Fibroblast of skin of right quadriceps (primary cell): ENCODE data around the gene CCDC120.
A peak's percentile ranks its signal among the peaks of the same experiment; 100 is the strongest.

Source experiments
- DNase-seq: peaks from one replicate; pipeline ENCODE4 v3.0.0-alpha.2; 2013

Gene CCDC120

GRCh38 chrX:49058794-49059193 lies at the start of gene CCDC120:
TSS of gene CCDC120 (plus strand) at chrX:49058999. CDS start at chrX:49062042, 3,043 bp downstream.
- no peak for DNase-seq

DNA sequence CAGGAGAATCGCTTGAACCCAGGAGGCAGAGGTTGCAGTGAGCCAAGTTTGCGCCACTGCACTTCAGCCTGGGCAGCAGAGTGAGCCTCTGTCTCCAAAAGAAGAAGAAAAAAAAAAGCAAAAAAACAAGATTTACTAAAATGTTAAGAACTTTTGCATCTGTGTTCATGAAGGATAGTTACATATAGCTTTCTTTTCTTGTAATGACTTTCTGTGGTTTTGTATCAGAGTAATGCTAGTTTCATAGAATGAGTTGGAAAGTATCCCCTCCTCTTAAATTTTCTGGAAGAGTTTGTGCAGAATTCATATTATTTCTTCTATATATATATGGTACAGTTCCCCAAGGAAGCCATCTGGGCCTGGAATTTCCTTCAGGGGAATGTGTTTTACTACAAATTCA lies 39.7 kb upstream of the CCDC120 start:
- no peak for DNase-seq

GRCh38 chrX:49019599-49020249 lies 39.1 kb upstream of the CCDC120 start:
- DNase-seq = no peak

DNA sequence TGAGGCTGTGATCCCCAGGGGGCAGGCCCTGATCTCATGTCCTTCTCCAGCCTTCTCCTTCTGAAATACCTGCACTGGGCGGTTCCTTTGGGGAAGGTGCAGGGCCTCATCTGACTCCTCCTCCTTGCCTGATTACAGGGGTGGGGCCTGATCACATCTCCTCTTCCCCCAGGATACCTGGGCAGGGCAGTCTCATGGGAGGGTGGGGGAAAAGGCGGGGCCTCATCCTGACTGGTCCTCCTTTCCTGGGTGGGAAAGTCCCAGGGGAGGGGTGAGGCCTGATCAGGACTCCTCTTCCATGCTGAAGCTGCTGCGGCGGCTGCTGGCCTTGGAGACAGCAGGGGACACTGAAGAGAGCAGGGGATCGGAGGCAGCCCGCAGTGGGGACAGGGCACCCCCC lies 28.9 kb upstream of the CCDC120 start:
- no peak for DNase-seq

- no peak for DNase-seq
Measured at GRCh38 chrX:49030283-49030682, 28.5 kb upstream of the CCDC120 start.

DNA sequence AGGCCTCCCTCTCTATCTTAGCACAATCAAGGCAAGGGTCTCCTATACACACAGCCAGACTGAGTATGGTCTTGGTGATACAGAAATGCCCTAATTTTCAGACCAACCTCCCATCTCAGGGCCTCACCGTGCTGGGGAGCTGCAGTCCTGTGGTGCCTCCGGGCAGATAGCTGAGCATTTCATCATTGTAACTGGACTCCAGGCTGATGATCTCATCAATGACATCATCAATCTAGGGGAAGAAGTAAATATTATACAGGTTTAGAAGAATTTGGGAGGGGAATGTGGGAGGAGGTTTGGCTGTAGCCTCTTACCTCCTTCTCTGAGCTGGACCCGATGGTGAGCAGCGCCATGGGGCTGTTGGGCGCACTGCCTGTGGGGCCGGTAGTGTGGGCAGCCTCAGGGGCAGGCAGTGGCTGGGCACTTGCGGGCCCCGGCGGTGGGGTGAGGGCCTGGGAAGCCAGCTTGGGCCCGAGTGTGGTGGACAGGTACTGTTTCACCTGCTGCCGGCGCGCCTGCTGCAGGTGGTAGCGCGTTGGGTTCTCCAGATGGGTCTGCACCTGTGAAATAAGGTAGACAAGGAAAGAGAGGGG lies 20.8 kb upstream of the CCDC120 start:
- DNase-seq = peak; percentile 34

- peak; percentile 97 for DNase-seq
Measured at GRCh38 chrX:49039598-49040375, 19.0 kb upstream of the CCDC120 start.

DNA sequence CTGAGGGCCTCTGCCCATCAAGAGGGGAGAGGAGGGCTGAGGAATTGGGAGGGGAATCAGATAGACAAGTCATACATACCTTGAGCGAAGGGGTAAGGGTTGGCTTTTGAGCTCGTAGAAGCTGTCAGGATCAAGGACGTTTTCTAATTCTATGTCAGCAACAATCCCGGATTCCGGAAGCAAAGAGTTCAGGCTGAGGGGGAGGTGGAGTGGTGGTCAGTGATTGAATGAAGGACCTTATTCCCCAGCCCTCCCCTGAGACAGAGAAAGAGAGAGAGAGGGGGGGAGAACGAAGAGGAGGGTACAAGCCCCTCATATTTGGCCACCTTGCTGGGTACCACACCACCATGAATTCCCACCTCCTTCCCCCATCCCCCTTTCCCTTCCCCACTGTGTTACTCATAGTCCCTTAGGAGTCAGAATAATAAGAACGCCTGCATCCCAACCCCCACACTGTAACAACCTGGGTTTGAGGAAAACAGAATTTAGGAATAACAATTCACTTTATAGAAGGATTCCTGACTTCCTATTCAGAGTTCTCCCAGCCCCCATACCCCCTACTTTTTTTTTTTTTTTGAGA lies 18.3 kb upstream of the CCDC120 start:
- DNase-seq = peak; percentile 70

DNA sequence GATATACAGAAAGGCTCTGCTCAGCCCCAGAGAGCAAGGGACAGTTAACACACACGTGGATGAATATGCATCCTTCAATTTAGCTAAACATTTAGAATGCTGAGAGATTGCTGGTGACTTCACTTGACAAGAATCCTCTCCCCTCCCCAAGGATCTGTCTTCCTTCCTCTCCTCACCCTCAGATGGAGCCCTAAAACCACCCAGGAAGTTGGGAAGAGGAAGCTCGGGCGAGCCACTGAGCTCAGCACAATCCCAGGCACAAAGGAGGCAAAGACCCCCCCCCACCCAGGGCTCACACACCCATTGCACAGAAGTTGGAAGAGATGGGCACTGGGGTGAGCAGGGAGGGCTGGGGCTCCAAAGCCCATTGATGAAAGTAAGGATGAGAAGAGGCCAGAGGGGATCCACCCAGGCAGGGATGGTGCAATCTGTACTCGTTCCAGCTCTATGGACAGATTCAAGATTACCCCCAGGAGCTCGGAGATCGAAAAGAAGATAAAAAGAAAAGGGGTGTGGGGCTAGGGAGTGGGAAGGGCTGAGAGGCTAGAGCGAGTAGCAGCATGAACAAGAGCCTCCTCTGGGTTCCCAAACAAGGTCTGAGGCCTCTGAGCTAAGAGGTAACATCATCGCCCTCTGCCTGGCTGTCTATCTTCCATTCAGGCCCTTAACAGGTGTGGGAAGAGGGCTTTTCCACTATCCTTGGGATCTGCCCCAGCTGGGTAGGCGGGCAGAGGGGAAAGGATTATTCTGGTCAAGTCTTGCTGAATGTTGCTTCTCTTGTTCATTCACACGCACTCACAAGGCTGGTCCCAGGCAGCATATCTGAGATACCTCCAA lies 16.8 kb upstream of the CCDC120 start:
- peak; percentile 82 for DNase-seq

DNA sequence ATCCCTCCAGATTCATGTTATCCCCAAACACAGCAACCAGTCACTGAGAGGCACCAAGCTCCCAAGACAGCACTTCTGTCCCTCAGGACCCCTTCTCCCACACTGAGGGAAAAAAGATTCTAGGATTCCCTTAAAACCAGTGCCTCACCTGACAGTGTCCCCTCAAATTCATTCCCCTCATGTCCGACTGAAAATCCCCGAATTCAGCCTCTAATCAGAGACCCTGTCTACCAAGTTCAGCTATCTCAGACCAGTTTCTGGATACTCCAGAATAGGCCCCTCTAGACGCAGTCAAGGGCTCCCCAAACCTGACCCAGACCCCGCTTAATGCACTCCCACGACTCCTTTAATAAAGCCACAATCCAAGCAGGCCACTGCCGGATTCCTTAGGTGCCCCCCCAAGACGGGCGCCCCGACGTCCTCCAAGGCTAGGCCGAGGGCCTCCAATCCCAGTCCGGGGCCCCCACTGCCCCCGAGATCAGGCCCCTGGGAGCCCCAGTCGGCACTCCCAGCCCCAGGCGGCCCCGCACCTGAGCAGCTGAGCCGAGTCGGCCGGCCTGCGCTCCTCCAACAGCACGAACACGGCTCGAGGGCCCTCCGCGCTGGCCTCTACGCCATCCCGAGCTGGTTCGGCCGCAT lies 16.1 kb upstream of the CCDC120 start:
- DNase-seq = peak; percentile 7

DNA sequence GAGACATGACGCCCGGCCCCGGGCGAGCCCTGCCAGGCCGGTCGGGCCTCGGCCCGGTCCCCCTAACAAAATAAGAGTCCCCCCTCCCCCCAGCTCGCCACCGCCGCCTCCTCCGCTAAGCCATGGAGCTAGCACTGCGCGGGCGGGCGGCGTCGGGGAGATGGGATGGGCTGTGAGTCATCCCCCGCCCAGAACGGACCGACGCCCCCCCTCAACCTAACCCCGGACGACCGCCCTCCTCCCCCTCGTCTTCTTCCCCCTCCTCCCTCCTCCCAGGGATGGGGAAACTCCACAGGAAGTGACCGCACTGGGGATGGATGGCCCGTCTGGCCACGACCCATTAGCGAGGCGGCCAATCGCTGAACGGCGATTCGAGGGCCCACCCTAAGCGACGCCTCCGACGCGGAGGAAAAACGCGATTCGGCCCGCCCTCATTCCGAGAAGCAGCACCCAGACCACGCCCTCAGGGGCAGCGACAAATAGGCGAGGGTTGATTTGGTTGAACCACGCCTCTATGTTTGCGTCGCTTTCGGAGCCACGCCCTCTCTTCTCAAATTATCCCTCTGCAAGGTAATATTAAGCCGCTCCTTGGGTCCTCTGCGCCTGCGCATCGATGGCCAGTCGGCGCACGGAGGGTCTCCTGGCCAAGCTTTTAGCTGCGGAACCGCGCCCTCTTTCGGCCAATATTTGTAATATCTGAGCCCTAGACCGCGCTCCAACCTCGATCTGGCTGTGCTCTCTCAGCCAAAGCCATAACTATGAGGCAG lies 15.4 kb upstream of the CCDC120 start, which contains the start of gene TFE3:
Gene TFE3 (minus strand): TSS at position 138 of the 767 bp plus-strand sequence. CDS start 131 bp downstream, at position 7.
- DNase-seq = peak; percentile 99

DNA sequence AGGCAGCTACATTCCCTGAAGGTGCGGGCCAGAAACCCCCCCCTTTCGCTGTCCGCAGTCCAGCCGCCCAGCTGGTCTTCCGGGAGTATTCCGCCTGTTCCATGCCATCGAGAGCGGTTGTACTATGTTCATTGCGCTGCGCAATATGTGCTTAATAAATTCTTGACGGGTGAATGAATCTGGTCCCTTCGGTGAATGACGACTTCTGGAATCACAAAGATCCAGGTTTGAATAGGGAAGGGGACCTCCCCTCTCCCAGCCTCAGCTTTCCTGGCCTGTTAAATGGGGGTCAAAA lies 14.9 kb upstream of the CCDC120 start:
- no peak for DNase-seq

DNA sequence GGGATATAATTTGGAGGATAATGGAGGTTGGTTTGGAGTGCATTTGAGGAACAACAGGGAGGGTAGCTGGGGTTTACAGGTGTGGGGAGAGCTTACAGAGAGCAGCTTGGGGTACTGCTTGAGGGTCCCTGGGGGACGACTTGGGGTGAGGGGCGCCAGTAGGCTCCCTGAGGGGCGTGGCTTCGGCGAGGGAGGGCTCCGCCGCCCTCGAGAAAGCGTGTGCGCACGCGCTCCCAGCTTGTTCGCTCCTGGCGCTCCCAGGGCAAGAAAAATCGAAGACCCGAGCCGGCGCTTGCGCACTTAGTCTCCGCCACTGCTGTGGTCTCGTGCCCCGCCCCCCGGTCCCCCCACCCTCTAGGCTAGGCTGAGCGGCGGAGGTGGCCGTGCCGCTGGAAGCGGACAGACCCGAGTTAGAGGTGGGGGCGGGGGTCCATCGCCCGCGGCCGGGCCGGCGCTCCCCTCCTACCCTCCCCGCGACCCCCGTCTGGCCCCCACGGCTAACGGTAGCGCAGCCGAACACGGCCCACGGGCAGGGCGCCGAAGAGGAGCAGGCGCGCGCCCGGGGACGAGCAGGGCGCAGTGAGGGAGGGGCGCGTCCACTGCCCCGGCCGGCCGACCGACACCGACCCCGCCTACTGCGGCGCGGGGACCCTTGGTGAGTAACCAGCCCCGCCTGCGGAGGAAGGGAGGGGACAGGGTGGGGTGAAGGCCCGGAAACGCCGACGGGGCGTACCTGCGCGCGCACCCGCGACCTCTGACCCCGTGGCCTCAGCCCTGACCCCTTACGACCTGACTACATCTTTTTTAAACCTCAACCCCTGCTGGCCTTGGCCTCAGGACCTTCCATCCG lies 5.4 kb upstream of the CCDC120 start:
- DNase-seq = peak; percentile 64

DNA sequence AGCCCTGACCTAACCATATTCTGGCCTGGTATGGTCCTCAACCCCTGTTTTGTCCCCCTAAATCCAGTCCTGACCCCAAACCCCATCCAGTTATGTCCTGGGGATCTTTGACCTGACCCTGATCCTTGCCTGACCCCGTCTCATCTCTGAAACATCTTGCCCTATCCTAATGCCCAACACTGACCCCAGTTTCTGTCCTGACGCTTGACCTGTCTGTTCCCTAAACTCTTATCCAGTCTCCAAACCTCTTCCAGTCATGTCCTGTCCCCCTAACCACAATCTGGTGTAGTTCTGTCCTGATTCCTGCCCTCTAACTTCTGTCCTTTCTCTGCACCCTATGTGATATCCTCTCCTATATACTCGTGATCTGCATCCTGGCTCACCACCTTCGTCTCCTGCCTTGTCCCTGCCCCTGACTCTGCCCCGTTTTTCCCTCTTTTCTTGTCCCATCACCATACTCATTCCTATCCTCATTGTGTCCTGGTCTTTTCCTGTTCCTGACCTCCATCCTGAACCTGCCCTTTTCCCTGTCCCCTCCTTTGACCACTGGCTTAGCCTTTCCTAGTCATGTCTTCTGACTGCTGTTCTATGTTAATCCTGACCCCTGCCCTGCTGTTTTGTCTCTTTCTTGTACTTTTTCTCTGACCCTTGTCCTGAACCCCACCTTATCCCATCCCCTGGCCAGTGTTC lies 4.6 kb upstream of the CCDC120 start:
- no peak for DNase-seq

GRCh38 chrX:49059201-49059600 lies 402 bp downstream of the CCDC120 start:
- no peak for DNase-seq

GRCh38 chrX:49059681-49060085 lies 884 bp downstream of the CCDC120 start:
- no peak for DNase-seq

DNA sequence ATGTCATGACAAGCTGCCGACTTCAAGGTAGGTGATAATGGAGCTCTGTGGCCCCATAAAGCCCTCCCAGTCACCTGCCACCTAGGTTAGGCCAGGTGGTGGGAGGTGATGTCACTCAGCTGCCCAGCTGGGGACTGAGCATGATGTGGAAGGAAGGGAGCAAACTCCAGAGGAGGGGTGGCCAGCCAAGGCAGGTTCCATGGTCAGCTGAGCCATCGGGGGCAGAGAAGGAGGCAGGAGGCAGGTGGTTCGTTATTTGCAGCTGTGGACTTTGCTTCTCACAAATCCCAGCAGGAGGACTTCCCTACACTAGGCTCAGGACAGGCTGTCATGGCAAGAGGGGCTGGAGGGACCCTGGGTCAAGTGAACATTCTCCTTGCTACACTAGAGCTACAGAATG lies 2.1 kb downstream of the CCDC120 start:
- no peak for DNase-seq

GRCh38 chrX:49061490-49061889 lies 2.7 kb downstream of the CCDC120 start:
- DNase-seq = no peak

DNA sequence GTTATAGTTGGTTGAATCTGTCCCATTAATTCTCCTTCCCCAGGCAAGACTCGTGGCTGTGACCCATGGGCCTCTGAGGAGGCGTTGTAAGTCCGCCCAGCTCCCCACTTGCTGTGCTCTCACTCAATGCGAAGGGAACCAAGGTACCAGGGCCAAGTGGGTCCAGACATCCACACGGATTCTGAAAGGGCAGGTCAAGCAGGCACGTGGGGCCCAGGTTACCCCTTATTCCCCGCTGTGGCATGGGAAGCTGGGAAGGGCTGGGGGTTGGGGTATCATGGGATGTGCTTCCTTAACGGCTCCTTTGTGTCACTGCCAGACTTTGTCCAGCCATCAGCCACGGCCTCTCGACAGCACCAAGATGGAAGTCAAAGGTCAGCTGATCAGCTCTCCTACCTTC lies 3.1 kb downstream of the CCDC120 start:
- DNase-seq = no peak

DNA sequence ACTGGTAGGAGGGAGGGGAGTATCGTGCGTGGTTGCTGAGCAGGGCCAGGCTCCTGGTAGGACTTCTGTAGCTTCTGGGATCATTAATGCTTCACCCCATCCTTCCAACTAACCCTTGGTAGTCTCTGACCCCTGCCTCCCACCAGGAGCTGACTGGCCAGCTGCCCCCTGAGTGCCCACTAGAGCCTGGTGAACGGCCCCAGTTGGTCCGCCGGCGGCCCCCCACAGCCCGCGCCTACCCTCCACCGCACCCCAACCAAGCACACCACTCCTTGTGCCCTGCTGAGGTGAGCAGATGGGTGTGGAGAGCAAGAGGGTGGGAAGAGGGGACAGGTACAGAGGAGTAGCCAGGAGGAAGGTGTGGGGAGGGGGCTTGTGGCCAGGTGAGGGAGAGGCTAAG lies 4.9 kb downstream of the CCDC120 start:
- DNase-seq = no peak
